Measurements from ENCODE around the gene PRR23A.

Gene PRR23A

GRCh38 chr3:138971766-138972320, 34.2 kb downstream of the PRR23A start:
- no peak for DNase-seq

DNA sequence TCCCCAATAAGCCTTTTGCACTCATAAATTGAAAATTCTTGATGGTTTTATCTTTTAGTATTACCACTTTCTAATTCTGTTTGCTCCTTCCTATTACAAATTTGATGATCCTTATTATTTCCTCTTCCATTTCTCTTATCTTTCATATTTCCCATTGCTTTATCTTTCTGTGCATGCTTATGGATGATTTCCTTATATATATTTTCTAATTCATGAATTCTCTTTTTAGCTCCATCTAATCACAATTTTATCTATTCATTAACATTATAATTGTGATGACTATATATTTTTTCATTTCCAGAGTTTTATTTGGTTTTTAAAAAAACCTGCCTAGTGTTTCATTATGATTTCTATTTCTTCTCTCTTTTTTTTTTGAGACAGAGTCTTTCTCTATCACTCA, 41.1 kb downstream of the PRR23A start:
- no peak for DNase-seq

GRCh38 chr3:138964264-138964663, 41.8 kb downstream of the PRR23A start:
- no peak for DNase-seq

GRCh38 chr3:138962854-138963560, 43.1 kb downstream of the PRR23A start:
- DNase-seq: no peak

GRCh38 chr3:138960417-138960852, 45.6 kb downstream of the PRR23A start:
- DNase-seq: no peak

Data from stimulated activated CD4-positive, alpha-beta T cell treated with anti-CD3 and anti-CD28 coated beads, Interleukin-2, amount 100 ng/mL, for 48 hours (primary cell).